Keratinocyte (primary cell): Measurements from ENCODE around the gene LRRC51.

ENCODE experiments used
- CTCF ChIP-seq, 3 experiments: IDR thresholded peaks in 1 of 3; conservative IDR thresholded peaks in 1 of 3; optimal IDR thresholded peaks in 1 of 3; 2 replicates in 2 of 3; 3 replicates in 1 of 3; pipeline versions ENCODE3 to v1.5.1; 2011; ENCODE audit warnings: low read length in 3 of 3, mild to moderate bottlenecking in 3 of 3, moderate library complexity in 2 of 3, control low read depth in 1 of 3, inconsistent platforms in 1 of 3; ENCODE audit not compliant: insufficient read depth in 2 of 3; ENCODE audit errors: extremely low read depth in 1 of 3
- EZH2 ChIP-seq: IDR thresholded peaks from one replicate; pipeline ENCODE4 v1.6.1; 2012; ENCODE audit warnings: inconsistent platforms, mild to moderate bottlenecking, low read length, moderate library complexity

- TF ChIP-seq EZH2 (no peak), CTCF (optimal IDR thresholded peaks at IDR 0.05 in 1 of 3, IDR thresholded peaks at IDR 0.05 in 1 of 3, conservative IDR thresholded peaks at IDR 0.05 in 1 of 3; ENCODE audit: extremely low read depth in 1 of 3, insufficient read depth in 2 of 3, low read length in 3 of 3) (no peak)
Measured at GRCh38 chr11:72135891-72136683, 55.4 kb downstream of the LRRC51 start.
